Astrocyte of the cerebellum (primary cell): ENCODE results near the gene EFHD2.
"Not testable (repeated sequence)": the region's sequence is repeated elsewhere in the genome, so short reads cannot be mapped to it uniquely, and the experiment has no call there.

ENCODE experiments used
- DNase-seq: peaks from one replicate; pipeline ENCODE4 v3.0.0-alpha.2; 2011; ENCODE audit warnings: low read depth
- H3K4me3 ChIP-seq: 2 replicates; pipeline ENCODE4 v1.5.1; 2011; ENCODE audit warnings: mild to moderate bottlenecking, low read depth, low read length, moderate library complexity
- CTCF ChIP-seq: IDR thresholded peaks from 2 replicates; pipeline ENCODE4 v1.5.1; 2012; ENCODE audit warnings: low read length, low read depth, moderate library complexity, mild to moderate bottlenecking; ENCODE audit errors: missing control alignments
- in situ Hi-C: cut with HindIII; loops from 2 replicates; pipeline ENCODE4 v1.10.0; 2017; ENCODE audit warnings: low sequenced_read_pairs

EFHD2 gene

GRCh38 chr1:15388201-15388880 lies 21.3 kb upstream of the EFHD2 start:
- TF ChIP-seq CTCF = no peak
- in situ Hi-C loops = no loop called here
- H3K4me3 ChIP-seq = no peak overlapping the region
- no peak for DNase-seq

GRCh38 chr1:15389828-15390227 lies 19.9 kb upstream of the EFHD2 start:
- H3K4me3 ChIP-seq, DNase-seq: not testable (repeated sequence)
- in situ Hi-C loops = loop anchor here (5.0 kb wide), 1 partner anchor 68 kb away; no protein-coding TSS in a partner anchor

- no peak for TF ChIP-seq CTCF
- in situ Hi-C loops = loop anchor here (5.0 kb wide), 1 partner anchor 68 kb away; no protein-coding TSS in a partner anchor
- no peak for DNase-seq
- H3K4me3 ChIP-seq = no peak overlapping the region
Observed at GRCh38 chr1:15390667-15391066, 19.0 kb upstream of the EFHD2 start.

GRCh38 chr1:15391366-15391765 lies 18.3 kb upstream of the EFHD2 start:
- H3K4me3 ChIP-seq = no peak overlapping the region
- no peak for TF ChIP-seq CTCF
- DNase-seq = no peak
- in situ Hi-C loops = loop anchor here (5.0 kb wide), 1 partner anchor 69 kb away; no protein-coding TSS in a partner anchor

- in situ Hi-C loops = loop anchor here (5.0 kb wide), 1 partner anchor 71 kb away; no protein-coding TSS in a partner anchor
- no peak for TF ChIP-seq CTCF
- DNase-seq = no peak
- no peak overlapping the region for H3K4me3 ChIP-seq
Observed at GRCh38 chr1:15393475-15394257, 16.0 kb upstream of the EFHD2 start.

GRCh38 chr1:15394258-15394690 lies 15.4 kb upstream of the EFHD2 start:
- DNase-seq = no peak
- H3K4me3 ChIP-seq = no peak overlapping the region
- in situ Hi-C loops = loop anchor here (5.0 kb wide), 1 partner anchor 72 kb away; no protein-coding TSS in a partner anchor
- TF ChIP-seq CTCF = no peak

GRCh38 chr1:15397236-15397635 lies 12.5 kb upstream of the EFHD2 start:
- no peak for DNase-seq
- in situ Hi-C loops = no loop called here
- TF ChIP-seq CTCF = no peak
- H3K4me3 ChIP-seq = no peak overlapping the region
